DND-41 (cell line): ENCODE data around the gene VAV2.

Experiments used
- ATAC-seq: fragments of 200-7000 bp; cut with Tn5 transposase; 3 replicates; pipeline ENCODE4 v1.9.1; 2021; ENCODE audit warnings: low read depth; ENCODE audit not compliant: insufficient read depth
- DNase-seq: peaks from one replicate; pipeline ENCODE4 v3.0.0-alpha.2; 2020
- H2AFZ ChIP-seq: 2 replicates; pipeline ENCODE4 v1.6.0; 2012; ENCODE audit warnings: low read depth, low read length
- H3K27ac ChIP-seq: 2 replicates; pipeline ENCODE4 v1.5.1; 2012; ENCODE audit warnings: low read length, inconsistent platforms
- H3K27me3 ChIP-seq: fragments of 200-600 bp; sonication (generic); 2 replicates; pipeline ENCODE4 v1.6.0; 2012; ENCODE audit warnings: low read length, mild to moderate bottlenecking, inconsistent platforms; ENCODE audit not compliant: insufficient read depth, poor library complexity
- H3K36me3 ChIP-seq: 2 replicates; pipeline ENCODE4 v1.5.1; 2012; ENCODE audit warnings: low read length, inconsistent platforms; ENCODE audit not compliant: insufficient read depth
- H3K4me1 ChIP-seq: 2 replicates; pipeline ENCODE4 v1.5.1; 2012; ENCODE audit warnings: mild to moderate bottlenecking, low read length; ENCODE audit not compliant: insufficient read depth
- H3K4me2 ChIP-seq: 2 replicates; pipeline ENCODE4 v1.6.0; 2012; ENCODE audit warnings: mild to moderate bottlenecking, moderate library complexity, low read length, inconsistent platforms; ENCODE audit not compliant: insufficient read depth
- H3K4me3 ChIP-seq, 2 experiments: fragments of 200-600 bp in 1 of 2; shearing (Covaris generic) in 1 of 2; 2 replicates each; pipeline ENCODE4 v1.5.1; 2012 to 2016; ENCODE audit warnings: inconsistent platforms in 2 of 2, low read length in 2 of 2, mild to moderate bottlenecking in 2 of 2, low read depth in 1 of 2, moderate library complexity in 1 of 2
- H3K79me2 ChIP-seq: 2 replicates; pipeline ENCODE4 v1.6.0; 2012; ENCODE audit warnings: low read length, inconsistent platforms; ENCODE audit not compliant: insufficient read depth
- H3K9ac ChIP-seq: 2 replicates; pipeline ENCODE4 v1.6.0; 2012; ENCODE audit warnings: low read depth, mild to moderate bottlenecking, inconsistent platforms, low read length, moderate library complexity
- H3K9me3 ChIP-seq: 2 replicates; pipeline ENCODE4 v1.5.1; 2012; ENCODE audit warnings: low read length, moderate library complexity, mild to moderate bottlenecking, inconsistent platforms; ENCODE audit not compliant: insufficient read depth, severe bottlenecking
- H4K20me1 ChIP-seq: 2 replicates; pipeline ENCODE4 v1.6.0; 2012; ENCODE audit warnings: low read length; ENCODE audit not compliant: insufficient read depth
- CTCF ChIP-seq: IDR thresholded peaks from 2 replicates; pipeline ENCODE4 v1.5.1; 2012; ENCODE audit warnings: borderline replicate concordance, low read length, moderate library complexity, mild to moderate bottlenecking; ENCODE audit not compliant: poor library complexity, severe bottlenecking; ENCODE audit errors: extremely low read depth
- EZH2 ChIP-seq: IDR thresholded peaks from 3 replicates; pipeline ENCODE4 v1.6.1; 2012; ENCODE audit warnings: borderline replicate concordance, low read depth, mild to moderate bottlenecking, moderate library complexity, low read length, inconsistent platforms; ENCODE audit not compliant: severe bottlenecking

The VAV2 gene

GRCh38 chr9:133973111-133973790 is 18.9 kb downstream of the VAV2 start:
- no peak for TF ChIP-seq EZH2
- TF ChIP-seq CTCF, result no peak
- H3K79me2 ChIP-seq, result no peaks in the 10 kb centered on the region
- no peaks in the 10 kb centered on the region for H3K36me3 ChIP-seq
- no peak overlapping the region for H3K4me2 ChIP-seq
- H3K9me3 ChIP-seq, result no peaks in the 10 kb centered on the region
- H2AFZ ChIP-seq, result no peak overlapping the region
- no peak overlapping the region for H3K9ac ChIP-seq
- H3K4me3 ChIP-seq, result no peak overlapping the region
- no peak overlapping the region for H3K27ac ChIP-seq
- H3K4me1 ChIP-seq, result no peaks in the 10 kb centered on the region
- DNase-seq (no peak), ATAC-seq (no peak)
- no peaks in the 10 kb centered on the region for H4K20me1 ChIP-seq
- no peaks in the 10 kb centered on the region for H3K27me3 ChIP-seq

- DNase-seq, result no peak
- Histone ChIP-seq H3K9me3 (no peaks in the 10 kb centered on the region), H3K4me3 (no peak overlapping the region), H3K27me3 (no peaks in the 10 kb centered on the region), H3K4me1 (no peaks in the 10 kb centered on the region), H3K36me3 (no peaks in the 10 kb centered on the region), H3K27ac (no peak overlapping the region), H3K4me2 (no peak overlapping the region), H3K9ac (no peak overlapping the region), H2AFZ (no peak overlapping the region), H3K79me2 (no peaks in the 10 kb centered on the region), H4K20me1 (no peaks in the 10 kb centered on the region)
- no peak for ATAC-seq
- TF ChIP-seq CTCF, result no peak
- no peak for TF ChIP-seq EZH2
Measured at GRCh38 chr9:133971981-133972941, 19.9 kb downstream of the VAV2 start.

- H3K79me2 ChIP-seq, result no peaks in the 10 kb centered on the region
- H4K20me1 ChIP-seq, result no peaks in the 10 kb centered on the region
- no peaks in the 10 kb centered on the region for H3K4me1 ChIP-seq
- H3K9ac ChIP-seq, result no peak overlapping the region
- H3K27me3 ChIP-seq, result no peaks in the 10 kb centered on the region
- TF ChIP-seq CTCF (no peak), EZH2 (no peak)
- H3K9me3 ChIP-seq, result no peaks in the 10 kb centered on the region
- H3K4me2 ChIP-seq, result no peak overlapping the region
- H3K36me3 ChIP-seq, result no peaks in the 10 kb centered on the region
- DNase-seq (no peak), ATAC-seq (no peak)
- no peak overlapping the region for H3K27ac ChIP-seq
- H2AFZ ChIP-seq, result no peak overlapping the region
- no peak overlapping the region for H3K4me3 ChIP-seq
Measured at GRCh38 chr9:133971121-133971951, 20.8 kb downstream of the VAV2 start.
